ENCODE measurements around the gene FZR1.
"Not testable (repeated sequence)": the region's sequence is repeated elsewhere in the genome, so short reads cannot be mapped to it uniquely, and the experiment has no call there.

FZR1 gene

DNA sequence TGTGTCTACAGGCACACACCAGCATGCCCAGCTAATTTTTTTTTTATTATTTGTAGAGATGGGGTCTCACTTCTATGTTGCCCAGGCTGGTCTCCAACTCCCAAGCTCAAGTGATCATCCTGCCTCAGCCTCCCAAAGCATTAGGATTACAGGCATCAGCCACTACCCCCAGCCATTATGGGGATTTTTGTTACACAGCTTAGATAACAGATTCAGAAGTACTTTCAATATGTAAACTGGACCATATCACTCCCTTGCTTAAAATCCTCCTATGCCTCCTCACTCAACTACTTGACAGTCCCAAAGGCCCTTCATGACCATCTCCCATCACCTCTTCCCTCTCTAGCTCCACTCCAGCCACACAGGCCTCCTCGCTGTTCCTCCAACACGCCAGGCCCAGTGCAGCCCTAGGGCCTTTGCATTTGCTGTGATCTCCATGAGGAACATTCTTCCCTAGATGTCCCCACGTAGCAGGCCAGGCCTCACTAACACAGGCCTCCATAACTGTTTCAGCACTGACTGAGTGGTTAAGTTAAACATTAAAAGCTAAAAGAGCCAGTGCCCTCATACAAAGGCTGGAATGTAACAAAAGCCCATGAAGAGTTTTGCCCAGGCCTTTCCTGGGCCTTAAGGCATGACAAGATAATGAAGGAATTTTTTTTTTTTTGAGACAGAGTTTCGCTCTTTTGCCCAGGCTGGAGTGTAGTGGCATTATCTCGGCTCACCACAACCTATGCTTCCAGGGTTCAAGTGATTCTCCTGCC, 8.2 kb upstream of the FZR1 start:
- DNase-seq: no peak

DNA sequence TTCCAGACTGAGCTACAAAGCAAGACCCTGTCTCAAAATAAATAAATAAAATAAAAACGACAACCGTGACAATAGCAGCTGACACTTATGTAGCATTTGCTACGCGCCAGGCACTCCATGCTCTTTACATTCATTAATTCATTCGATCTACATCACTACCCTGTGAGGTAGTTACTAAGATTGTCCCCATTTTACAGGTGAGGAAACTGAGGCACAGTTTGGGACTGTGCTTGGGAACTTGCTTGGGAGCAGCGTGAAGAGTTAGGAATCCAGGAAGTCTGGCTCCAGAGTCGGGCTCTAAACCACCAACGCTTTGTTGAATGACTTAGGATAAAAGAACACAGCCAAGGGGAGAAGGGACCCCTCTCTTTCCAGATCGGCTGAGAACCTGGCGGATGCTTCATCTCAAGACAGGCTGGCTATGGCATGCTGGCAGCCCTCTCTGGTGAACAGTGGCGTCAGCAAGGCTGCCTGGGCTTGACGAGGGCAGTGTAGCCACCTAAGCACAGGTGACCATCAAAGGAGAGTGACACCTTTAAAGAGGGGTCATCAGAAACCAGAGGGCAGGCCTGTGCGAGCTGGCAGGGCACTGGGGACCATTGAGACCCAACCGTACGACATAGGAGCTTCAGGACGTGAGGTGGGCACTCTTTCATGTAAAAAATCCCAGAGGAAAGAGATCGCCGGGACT, 6.2 kb upstream of the FZR1 start:
- DNase-seq: no peak

DNA sequence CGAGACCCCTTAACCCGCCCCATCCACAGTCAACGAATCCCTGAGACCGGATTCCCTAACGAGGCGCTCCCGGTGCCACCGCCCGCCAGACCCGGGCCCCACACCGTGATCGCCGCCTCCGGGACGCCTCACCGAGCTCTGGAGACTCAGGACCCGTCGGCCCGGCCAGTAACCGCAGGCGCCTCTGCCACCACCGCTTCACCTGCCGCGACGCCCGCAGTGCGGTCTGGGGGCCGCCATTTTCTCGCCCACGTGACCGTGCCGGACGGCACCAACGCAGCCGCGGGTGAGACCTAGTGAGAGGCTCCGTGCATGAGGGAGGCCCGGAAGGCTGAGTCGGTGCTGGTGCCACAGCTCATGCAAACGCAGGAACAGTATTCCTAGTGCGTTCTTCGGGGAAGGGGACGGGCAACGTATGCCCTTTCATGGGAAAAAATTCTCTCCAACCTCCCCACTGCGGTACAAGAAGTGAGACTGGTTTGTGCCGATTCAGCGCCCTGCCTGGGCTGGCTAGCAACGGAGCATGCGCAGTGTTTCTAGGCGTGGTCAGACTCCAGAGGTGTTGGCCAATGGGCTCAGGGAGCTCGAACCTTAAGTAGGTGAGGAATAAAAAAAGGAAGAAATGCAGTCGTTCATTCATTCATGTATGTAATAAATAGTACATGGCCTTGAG, 5.5 kb upstream of the FZR1 start, which contains the start of gene DOHH:
Gene DOHH, minus strand, starts transcription at position 246 of the 673 bp plus-strand sequence. CDS start 3,860 bp downstream, outside the sequence.
- peak; percentile 97 for DNase-seq

DNA sequence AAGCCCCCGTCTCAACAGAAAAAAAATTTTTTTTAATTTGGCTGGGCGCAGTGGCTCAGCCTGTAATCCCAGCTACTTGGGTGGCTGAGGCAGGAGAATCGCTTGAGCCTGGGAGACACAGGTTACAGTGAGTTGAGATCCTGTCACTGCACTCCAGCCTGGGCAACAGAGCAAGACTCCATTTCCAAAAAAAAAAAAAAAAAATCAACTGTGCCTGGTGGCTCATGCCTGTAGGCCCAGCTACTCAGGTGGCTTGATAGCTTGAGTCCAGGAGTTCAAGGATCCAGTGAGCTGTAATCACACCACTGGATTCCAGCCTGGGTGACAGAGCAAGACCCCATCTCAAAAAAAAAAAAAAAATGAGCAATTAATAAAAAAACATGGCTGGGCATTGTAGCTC, 4.3 kb upstream of the FZR1 start:
- DNase-seq: no peak

DNA sequence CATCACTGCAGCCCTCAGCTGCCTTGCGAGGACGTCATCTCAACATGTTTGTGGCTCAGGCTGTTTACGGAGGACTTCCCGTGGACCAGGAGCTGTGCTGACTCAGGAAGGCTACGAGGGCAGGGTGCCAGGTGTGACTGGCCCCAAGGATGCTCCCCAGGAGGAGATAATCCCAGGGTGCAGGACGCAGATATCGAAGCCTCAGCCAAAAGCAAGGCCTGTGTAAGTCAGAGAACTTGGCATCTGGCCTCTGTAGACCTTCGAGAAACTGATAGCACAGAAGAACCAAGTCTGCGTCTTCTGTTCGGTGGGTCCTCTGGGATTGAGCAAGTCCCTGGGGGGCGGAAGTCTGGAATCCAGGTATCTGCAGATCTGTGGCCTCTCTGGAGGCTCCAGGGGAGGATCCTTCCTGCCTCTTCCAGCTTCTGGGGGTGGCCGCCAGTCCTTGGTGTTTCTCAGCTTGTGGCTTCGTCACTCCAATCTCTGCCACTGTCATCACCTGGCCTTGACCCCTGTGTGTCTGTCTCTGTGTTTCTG, 3.0 kb upstream of the FZR1 start:
- DNase-seq: no peak

DNA sequence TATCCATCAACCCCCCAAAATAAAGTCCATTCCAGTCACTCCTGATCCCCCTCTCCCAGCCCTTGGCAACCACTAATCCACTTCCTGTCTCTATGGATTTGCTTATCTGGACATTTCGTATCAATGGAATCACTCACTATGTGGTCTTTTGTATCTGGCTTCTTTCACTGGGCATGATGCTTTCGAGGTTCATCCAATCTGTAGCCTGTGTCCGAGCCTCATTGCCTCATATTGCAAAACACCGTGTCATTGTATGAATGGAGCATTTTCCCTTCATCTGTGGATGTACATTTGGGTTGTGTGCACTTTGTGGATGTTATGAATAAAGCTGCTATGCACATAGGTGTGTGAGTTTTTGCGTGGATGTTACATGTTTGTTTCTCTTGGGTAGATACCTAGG, 1.4 kb upstream of the FZR1 start:
- DNase-seq: no peak

DNA sequence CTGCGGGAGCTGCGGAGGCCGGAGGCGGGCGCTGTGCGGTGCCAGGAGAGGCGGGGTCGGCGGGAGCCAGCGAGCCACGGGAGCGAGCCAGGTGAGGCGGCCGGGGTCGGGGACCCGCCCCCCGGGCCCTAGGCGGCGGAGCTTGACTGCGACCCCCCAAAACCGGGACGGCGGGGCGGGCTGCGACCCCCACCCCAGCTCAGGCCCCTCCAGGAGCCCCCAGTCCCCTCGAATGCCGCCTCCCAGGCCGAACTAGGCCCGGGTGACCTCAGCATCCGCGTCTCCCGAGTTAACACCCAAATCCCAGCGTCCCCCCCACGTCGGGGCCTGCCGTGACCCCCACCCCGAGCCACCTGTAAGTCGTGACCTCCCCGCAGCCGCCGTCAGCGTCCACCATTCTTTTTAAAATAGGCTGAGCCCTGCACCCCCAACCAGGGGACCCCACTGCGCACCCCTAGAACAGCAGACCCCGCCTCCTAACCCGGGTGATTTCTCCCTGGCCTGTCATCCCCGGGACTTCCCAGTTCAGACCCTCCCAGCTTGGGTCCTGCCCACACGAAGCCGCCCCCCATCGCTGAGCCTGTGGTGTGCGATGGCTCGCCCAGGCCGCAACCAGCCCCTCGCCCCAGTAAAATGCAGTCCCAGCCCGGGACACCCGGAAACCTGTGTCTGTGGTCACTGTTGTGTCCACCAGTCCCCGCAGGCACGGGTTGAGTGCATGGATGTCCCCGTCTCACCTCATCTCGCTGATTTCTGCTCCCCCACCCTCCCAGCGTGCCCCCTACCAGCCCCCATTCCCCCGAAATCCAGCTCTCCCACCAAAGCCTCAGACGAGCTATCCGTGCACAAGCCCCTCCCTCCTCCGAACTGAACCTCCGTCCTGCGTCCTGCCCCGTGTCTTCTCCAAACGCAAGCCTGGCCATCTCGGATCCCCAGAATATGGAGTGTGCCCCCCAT, 551 bp downstream of the FZR1 start:
- DNase-seq: peak; percentile 64

DNA sequence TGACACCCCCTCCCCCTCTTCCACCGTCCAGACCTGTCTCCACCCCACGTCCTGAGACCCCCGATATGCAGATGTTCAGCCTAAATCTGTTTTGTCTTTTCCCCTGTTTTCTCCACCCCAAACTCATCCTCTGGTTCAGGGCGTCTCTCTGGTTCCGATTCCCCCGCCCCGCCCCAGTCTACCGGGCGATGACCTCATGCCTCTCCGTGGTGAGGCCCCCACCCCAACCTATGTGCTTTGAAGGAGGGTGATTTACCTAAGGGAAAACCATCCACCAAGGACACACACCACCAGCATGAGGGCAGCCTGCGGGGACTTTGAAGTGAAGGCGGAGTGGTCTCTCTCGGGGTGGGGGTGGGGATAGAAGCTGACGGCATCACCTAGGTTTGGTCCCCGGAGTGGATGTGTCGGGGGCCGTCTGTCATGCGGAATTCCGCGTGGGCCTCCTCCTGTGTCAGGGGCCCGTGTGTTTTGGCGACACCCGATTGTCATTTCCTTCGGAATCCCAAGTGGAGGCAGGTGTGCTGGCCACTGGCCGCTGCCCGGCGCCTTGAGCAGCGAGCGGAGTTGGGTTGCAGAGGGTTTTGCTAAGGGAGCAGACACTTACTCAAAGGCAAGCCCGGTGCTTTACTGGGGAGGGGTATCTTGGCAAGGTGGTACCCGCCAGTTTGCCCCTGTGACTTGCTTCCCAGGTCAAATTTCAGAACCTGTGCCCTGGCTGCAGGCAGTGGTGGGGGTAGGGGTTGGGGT, 1.4 kb downstream of the FZR1 start:
- DNase-seq: peak; percentile 57

DNA sequence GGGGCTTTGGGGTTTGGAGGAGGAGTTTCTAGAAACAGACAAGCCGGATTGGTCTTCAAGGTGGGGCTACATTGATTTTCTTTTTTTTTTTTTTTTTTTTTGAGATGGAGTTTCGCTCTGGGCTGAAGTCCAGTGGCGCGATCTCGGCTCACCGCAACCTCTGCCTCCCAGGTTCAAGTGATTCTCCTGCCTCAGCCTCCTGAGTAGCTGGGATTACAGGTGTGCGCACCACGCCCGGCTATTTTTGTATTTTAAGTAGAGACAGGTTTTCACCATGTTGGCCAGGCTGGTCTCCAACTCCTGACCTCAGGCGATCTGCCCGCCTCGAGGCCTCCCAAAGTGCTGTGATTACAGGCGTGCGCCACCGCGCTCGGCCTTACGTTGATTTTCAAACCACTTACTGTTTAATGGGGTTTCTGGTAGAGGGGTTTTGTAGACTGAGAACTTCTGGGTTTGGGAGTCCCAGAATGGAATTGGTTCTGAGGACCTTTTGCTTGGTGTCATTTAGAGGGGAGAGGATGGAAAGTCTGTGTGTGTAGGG, 2.1 kb downstream of the FZR1 start:
- DNase-seq: not testable (repeated sequence)

DNA sequence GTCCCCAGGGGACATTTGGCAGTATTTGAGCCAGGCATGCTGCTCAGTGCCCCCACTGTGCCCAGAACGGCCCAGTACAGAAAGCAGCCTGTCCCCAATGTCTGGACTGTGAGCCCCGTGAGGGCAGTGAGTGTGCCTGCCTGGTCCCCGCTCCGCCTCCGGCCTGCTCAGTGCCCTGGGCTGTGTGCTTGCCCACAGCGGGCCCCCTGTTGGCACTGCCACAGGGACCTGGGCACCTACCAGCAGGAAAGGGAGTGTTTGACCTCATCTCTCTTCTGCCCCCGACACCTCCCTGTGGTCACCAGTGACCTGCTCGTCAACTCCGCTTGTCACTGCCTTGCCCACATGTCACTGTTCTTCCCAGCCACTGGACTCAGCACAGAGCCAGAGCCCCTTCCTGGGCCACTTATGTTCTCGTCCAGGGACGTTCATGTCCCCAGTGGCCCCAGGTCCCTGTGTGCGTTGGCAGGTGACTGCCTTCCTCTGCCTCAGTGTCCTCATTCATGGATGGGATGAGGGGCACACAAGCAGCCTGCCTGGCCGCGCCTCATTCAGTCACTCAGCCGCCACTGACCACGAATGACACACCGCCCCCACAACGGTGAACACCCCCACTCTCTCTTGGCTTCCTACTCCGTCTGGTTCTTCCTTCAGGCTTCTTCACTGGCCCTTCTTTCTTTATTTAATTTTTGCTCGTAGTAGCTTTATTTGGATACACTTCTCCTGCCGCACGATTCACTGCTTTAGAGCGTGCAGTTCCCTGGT, 2.8 kb downstream of the FZR1 start:
- DNase-seq: no peak

DNA sequence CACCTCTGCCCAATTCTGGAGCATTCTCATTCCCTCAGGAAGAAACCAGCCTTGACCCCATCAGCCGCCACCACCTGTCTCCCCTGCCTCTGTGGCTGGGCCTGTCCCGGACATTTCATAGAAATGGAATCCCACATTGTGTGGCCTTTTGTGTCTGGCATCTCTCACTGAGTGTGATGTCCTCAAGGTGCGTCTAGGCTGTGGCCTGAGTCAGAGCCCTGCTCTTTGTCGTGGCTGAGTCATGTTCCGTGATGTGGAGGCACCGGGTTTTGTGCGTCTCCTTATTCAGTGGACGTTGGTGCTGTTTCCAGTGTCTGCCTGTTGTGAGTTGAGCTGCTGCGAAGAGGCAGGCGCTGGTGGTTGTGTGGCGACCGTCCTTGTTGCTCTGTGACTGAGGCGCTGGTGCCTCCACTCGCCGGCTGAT, 3.5 kb downstream of the FZR1 start:
- no peak for DNase-seq

DNA sequence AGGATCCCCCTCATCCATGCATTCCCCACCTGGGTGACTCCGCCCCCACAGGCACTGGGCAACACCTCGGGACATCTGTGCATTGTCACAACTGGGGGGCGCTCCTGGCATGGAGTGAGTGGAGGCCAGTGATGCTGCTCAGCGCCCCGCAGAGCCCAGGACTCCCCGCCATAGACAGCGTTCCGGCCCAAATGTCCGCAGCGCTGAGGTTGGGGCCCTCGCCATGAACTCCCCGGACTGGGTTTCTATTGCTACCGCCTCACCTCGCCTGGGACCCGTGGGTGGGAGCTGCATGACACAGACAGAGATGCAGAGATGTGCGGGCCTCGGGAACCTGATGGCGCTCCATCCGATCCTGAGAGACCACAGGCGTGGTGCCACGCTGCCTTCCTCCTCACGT, 4.6 kb downstream of the FZR1 start:
- DNase-seq: no peak

DNA sequence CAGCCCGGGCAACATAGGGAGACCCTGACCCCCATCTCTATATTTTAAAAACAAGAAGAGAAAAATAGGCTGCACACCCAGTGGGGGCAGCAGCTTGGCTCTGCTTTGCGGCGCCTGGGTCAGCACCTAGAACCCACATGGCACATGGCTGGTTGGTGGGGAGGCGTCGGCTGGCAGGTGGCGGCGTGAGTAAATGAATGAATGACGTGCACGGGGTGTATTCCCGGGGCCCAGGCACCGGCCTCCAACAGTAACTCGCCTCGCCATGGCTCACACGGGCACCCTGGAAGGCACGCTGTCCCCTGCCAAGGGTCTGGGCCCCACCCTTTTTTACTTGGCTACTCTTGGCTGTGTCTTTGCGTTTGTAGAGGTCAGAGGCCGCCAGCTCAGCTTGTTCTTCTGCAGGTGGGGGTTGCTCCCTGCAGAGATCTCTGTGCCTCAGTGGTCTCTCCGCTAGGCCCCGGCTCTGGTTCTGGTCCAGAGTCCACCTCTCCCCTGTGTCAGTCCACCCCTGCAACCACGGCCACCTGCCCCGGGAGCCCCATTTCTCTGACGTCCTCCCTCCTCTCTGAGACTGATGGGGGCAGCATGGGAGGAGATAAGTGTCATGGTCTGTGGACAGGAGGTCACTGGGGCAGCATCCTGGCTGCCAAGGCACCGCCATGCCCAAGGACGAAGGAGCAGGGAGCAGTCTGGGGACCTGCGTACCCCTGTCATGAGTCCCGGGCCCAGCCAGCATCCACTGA, 5.6 kb downstream of the FZR1 start:
- DNase-seq: no peak

DNA sequence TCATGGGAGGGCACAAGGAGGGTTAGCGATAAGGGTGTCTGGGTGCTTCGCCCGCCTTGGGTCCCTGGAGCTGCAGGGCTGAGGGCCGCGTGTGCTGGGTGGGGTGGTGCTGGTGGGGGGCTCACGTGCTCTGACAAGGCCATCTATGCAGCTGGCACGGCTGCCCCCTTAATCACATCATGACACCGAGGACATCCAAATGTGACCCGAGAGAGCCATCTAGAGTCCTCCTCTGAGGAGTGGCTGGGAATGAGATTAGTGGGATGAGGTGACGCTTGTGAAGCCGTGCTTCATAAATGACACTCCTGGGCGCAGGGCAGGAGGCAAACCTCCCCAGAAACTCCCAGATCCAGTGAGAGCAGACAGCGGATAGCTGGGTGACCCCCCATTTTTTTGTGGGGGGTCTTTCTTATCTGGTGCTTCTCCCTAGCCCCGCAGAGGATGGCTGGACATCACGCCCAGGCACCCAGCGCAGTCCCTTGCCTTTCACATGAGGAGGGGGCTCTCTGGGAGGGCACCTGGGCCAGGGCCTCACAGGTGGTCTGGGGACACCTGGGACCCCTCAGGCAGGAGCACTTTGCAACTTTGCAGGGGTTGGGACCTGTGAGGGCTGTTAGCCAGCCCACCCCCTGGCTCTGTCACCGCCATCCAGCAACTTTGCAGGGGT, 6.6 kb downstream of the FZR1 start:
- DNase-seq: no peak

DNA sequence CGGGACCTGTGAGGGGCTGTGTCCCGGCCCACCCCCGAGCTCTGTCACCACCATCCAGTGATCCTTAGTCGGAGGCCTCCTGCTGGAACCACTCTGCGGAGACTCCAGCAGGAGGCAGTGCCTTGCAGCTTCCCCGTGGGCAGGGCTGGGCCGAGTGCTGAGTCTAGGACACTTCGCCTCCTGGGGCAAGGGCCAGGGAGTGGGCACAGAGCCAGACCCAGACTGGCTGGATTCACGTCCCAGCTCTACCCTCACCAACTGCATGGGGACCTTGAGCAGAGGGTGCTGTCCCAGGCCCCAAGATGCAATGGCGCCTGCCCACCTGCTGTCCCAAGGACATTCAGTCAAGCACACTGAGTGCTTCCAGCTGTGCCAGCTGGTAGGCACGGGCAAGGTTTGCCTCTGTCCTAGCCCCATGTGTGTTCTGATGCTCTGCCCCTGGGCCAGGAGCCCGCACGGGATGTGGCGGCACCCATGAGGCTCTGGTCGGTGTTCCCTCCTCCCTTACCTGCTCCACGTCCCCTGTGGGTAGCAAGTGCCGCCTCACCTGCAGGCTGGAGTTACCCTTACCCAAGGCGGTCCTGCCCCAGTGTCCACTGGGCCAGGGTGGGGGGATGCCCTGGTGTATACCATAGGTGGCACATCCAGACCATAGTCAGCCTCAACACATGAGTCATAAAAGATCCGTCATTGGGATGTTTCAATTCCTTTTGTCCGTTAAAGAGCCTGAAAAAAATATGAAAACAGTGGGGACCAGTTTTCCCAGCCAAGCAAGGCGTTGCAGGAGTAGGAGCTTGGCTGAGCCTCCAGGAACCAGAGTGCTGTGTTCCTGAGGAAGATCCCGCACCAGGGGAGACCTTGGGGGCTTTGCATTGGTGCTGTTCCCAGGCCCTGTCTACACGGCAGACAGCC, 7.4 kb downstream of the FZR1 start:
- no peak for DNase-seq

DNA sequence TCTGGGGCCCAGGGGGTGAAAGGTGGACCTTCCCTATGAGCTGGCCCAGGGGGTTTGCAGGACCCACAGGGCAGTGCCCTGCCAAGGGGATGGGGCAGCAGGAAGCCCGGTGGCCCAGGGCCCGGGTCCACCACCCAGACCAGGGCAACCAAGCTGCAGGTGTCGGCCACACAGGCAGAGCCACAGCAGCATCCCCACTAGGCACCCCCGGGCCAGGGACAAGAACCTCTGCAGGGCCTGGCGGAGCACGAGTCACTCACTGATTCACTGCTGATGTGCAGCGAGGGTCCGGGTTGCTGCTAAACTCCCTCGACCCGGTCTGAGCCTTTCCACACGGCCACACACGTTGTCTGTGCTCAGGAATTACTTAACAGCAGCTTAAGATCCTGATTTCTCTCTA, 8.8 kb downstream of the FZR1 start:
- no peak for DNase-seq

DNA sequence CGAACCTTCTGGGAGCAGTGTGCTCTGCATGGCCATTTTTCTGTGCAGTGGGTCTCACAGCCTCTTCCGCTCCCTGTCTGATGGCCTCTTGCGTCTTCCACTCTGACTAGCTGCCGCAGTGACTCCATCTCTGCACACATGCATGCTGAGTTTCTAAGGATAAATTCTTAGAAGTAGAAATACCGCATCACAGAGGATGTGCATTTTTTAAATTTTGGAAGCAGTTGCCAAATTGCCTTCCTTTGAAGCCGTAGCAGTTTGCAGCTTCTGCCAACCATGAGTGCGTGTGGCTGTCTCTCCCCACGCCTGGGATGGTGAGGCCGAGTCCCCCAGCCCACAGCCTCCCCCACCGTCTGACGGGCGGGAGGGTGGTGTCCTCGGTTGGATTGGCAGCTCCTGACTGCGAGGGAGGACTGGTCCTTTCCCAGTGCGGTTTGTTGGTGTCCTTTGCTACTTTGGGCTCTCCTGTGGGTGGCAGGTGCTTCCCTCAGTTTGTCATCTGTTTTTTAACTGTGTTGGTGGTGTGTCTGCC, 9.8 kb downstream of the FZR1 start:
- DNase-seq: no peak

DNA sequence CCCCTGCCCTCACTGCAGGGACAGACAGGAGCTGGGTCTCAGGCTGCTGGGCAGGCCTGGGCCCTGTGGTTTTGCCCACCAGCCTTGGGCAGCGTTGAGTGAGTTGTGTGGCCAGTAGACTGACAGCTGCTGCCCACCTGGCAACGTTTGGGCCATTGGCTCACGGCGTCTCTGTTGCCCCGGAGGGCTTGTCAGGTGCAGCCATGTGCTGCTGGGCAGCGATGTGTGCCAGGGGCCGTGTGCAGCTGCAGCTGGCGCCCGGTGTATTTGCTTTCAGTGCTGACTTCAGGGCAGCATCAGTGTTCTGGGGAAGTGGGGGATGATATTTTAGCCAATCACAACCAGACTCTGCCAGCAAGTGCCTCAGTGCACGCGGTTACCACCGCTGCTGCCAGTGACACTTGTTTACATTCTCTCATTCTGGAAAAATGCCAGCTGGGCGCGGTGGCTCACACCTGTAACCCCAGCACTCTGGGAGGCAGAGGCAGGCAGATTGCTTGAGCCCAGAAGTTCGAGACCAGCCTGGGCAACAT, 10.6 kb downstream of the FZR1 start:
- peak; percentile 59 for DNase-seq
